HUES6 (cell line): ENCODE data around the gene DUSP10.
A peak's percentile ranks its signal among the peaks of the same experiment; 100 is the strongest.

ENCODE experiments used
- H3K27ac ChIP-seq: 2 replicates; pipeline ENCODE4 v1.7.0; 2013; ENCODE audit warnings: low read depth, mild to moderate bottlenecking, low read length, inconsistent platforms
- H3K27me3 ChIP-seq: 2 replicates; pipeline ENCODE4 v1.6.1; 2013; ENCODE audit warnings: low read length; ENCODE audit not compliant: control insufficient read depth, insufficient read depth
- H3K36me3 ChIP-seq: 2 replicates; pipeline ENCODE4 v1.6.1; 2013; ENCODE audit warnings: low read length; ENCODE audit not compliant: control insufficient read depth, insufficient read depth
- H3K4me1 ChIP-seq: 2 replicates; pipeline ENCODE4 v1.6.1; 2013; ENCODE audit warnings: low read length; ENCODE audit not compliant: control insufficient read depth, insufficient read depth
- H3K4me3 ChIP-seq: 2 replicates; pipeline ENCODE4 v1.5.1; 2013; ENCODE audit warnings: low read depth, low read length
- H3K9ac ChIP-seq: one replicate; pipeline ENCODE4 v1.6.1; 2013; ENCODE audit warnings: mild to moderate bottlenecking, low read length
- H3K9me3 ChIP-seq: 2 replicates; pipeline ENCODE4 v1.6.1; 2013; ENCODE audit warnings: low read depth, low read length; ENCODE audit not compliant: control insufficient read depth, insufficient read depth

The DUSP10 gene

DNA sequence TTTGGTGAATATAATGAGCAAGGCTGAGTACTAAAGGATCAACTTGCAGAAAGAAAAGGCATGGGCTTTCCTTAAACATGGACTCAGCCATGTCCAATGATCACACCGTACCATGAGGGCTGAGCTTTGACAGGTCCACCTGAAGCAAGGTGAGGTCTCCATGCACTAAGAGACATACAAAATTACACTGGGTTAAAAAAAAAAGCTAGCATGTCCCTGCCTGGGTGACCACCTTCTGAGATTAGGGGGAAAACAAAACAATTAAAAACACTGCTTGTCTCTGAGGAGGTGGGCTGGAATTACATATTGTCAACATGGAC, 22.7 kb downstream of the DUSP10 start:
- Histone ChIP-seq H3K27ac (no peak overlapping the region), H3K27me3 (no peaks in the 10 kb centered on the region), H3K9me3 (peaks cover 22% of the 10 kb centered on the region), H3K4me1 (peaks cover 55% of the 10 kb centered on the region), H3K36me3 (peaks cover 18% of the 10 kb centered on the region; the same call in 1 of the 2 replicates), H3K4me3 (no peak overlapping the region), H3K9ac (no peak overlapping the region)

DNA sequence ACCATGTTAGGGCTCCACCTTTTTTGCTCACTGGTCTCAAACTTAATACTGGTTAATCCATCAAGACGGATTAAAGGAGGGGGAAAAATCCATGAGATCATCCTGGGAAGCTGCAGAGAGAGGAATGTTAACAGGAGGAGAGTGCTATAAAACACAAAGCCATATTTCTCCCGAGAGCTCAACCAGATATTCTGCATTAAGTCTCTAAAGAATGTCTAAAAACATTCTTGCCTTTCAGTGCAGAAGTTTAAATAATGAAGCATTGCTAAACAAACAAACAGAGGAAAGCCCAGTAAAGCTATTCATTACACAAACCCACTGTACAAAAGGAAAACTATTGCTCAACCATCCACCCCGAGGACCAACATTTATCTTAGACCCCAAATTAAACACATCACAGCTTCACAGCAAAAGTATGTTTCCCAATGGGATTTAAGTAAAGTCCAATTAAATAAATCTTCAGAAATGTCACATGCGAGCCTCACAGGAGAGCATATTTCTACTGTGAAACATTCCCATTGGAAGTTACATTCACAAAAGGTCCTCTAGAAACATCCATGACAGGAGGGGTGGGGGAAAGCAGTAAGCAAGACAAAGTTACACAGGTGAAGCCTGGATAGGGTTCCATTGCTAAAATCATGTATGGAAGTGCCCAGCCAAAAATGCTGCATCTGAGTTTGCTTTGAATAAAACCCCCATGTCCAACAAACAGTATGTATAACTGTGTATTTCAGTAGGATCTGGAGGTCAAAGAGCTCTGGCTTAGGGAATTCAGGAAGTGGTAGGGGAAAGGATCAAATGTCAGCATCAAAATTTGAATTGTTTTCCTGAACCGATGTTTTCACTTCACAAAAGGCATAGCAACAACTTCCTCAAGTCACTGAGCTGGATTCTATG, 23.3 kb downstream of the DUSP10 start:
- Histone ChIP-seq H3K4me1 (peaks cover 61% of the 10 kb centered on the region), H3K27me3 (no peaks in the 10 kb centered on the region), H3K9me3 (peaks cover 17% of the 10 kb centered on the region), H3K36me3 (peaks cover 12% of the 10 kb centered on the region; the same call in 1 of the 2 replicates), H3K27ac (no peak overlapping the region), H3K9ac (no peak overlapping the region), H3K4me3 (no peak overlapping the region)

DNA sequence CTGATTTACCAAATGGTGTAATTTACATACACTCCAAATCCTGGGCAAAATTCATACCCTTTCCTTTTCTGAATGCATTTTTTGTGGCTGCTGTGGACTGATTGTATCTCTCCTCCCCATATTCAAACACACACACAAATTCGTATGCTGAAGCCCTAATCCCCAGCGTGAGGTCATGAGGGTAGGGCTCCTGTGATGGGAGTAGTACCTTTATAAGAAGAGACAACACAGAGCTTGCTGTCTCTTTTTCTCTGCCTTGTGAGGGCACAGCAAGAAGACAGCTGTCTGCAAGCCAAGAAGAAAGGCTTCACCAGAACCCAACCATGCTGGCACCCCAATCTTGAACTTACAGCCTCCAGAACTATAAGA, 24.4 kb downstream of the DUSP10 start:
- Histone ChIP-seq H3K4me3 (no peak overlapping the region; the same call in 1 of the 2 replicates), H3K36me3 (peaks cover 6% of the 10 kb centered on the region; the same call in 1 of the 2 replicates), H3K27ac (no peak overlapping the region; the same call in 1 of the 2 replicates), H3K4me1 (peaks cover 71% of the 10 kb centered on the region), H3K9ac (peak overlapping the region; percentile 54), H3K9me3 (peaks cover 8% of the 10 kb centered on the region), H3K27me3 (no peaks in the 10 kb centered on the region)

DNA sequence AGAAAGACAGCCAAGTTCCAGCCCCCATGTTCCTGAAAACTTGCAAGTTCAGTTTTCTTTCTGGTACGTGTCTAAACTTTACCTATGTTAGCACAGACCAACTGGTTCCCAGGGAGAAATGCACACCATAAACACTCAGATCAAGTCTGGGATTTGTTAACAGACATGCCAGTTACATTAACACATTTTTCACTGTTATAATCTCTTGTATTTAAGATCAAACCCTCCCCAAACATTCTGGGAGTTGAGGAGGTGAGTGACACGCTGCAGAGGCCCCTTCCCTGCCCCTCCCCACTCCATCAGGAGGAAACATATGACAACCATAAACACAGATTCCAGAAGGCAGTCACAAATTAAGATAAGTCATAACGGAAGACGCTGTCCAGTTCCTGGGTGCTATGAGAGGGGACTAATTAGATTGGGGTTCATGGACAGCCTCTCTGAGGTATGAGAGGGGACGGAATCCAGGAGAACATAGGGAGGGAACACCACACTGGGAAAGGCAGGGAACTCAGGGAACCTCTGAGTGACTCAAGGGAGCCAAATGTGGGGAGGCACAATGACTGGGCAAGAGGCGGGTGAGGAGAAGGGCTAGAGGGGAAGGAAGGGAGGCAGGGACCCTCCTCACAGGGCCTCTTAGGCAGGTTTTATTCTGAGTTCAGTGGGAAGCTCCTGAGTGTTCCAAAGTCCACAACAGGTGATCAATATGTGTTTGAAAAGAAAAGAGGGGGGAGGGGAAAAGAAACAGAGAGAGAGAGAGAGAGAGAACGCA, 25.0 kb downstream of the DUSP10 start:
- H3K27ac ChIP-seq: peak overlapping the region; percentile 46; the same call in 1 of the 2 replicates
- peak overlapping the region; percentile 54 for H3K9ac ChIP-seq
- H3K36me3 ChIP-seq: peaks cover under 1% of the 10 kb centered on the region; the same call in 1 of the 2 replicates
- peaks cover 3% of the 10 kb centered on the region; the same call in 1 of the 2 replicates for H3K9me3 ChIP-seq
- H3K4me1 ChIP-seq: peaks cover 75% of the 10 kb centered on the region
- no peaks in the 10 kb centered on the region for H3K27me3 ChIP-seq
- H3K4me3 ChIP-seq: no peak overlapping the region

DNA sequence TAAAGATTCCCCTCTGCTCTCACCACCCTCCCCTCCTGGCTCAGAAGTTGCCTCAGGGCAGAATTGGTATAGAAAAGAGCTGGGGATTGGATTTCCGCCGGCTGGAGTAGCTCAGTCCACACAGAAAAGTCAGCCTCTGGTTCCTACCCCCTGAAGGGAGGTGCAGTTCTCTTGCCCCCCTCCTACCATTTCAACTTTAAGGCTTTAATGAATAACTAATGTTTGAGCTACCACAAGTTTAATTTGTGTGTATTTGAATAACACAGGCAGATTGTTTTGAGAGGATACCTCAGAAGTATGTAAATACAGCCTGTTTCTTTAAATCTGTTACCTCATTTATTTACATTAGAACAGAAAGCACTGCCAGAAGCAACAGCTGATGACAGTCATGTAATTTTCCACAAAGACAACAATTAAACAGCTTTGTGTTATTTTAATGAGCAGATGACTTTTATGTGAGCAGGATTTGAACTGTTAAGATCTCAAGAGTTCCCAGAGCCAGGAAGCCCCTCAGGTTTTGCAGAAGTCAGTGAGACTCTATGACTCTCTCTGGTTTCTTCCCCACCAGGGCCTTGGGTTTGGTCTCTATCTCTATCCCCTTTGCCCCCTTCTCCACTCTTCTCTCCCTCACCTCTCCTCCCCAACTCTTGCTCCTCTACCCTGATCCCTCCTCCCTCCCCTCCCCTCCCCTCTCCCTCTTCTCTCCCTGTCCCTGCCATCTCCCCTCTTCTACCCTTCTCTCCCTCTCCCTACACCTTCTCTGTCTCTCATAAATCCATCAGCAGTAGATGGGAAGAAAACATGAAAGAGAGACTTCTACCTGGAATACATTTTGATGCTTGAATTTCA, 26.3 kb downstream of the DUSP10 start:
- peaks cover 81% of the 10 kb centered on the region for H3K4me1 ChIP-seq
- peak overlapping the region; percentile 91; the same call in 1 of the 2 replicates for H3K27ac ChIP-seq
- H3K4me3 ChIP-seq: peak overlapping the region; percentile 34

DNA sequence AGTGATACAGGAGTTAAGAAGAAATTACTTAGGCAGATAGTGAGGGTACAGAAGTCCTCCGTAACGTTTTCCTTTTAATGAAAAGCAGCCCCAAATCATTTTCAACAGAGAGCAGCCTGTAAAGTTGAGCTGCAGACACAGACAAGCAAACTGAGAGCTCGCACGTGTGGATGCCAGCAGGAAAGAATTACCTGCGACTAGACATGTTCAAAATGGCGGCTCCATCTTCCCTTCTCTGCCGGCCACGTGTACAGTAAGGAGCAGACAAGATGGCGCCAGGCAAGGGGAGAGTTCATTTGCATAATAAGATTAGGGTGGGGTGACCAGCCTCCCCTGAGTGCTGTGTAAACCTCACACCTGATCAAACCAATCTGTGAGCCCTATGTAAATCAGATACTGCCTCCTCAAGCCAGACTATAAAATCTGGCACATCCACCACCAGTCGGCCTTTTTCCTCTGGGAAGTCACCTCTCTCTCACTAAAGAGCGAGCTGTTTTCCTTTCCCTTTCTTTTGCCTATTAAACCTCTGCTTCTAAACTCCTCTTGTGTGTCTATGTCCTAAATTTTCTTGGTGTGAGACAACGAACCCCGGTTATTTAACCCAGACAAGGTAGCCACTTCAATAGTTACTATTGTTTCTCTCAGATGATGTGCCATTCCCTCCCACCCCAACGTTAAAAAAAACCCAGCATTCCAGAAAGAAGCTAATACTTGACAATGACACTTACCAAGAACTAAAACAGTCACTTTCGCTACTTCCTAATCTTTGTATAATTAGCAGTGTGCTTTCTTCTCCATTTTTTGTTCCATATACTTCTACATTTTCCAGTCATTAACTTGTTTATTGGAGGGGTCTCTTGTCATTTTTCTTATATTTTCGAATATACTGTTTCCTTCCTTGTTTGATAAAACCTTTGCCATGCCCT, 27.4 kb downstream of the DUSP10 start:
- peak overlapping the region; percentile 97; the same call in 1 of the 2 replicates for H3K27ac ChIP-seq
- H3K4me3 ChIP-seq: peak overlapping the region; percentile 35
- H3K36me3 ChIP-seq: peaks cover 6% of the 10 kb centered on the region; the same call in 1 of the 2 replicates
- no peaks in the 10 kb centered on the region for H3K27me3 ChIP-seq
- peaks cover 83% of the 10 kb centered on the region for H3K4me1 ChIP-seq
- H3K9me3 ChIP-seq: no peaks in the 10 kb centered on the region
- H3K9ac ChIP-seq: peak overlapping the region; percentile 86

More for the DNA sequence above, 26.3 kb downstream of the DUSP10 start:
- Histone ChIP-seq H3K36me3 (peaks cover 2% of the 10 kb centered on the region; the same call in 1 of the 2 replicates), H3K9me3 (no peaks in the 10 kb centered on the region), H3K9ac (peak overlapping the region; percentile 86), H3K27me3 (no peaks in the 10 kb centered on the region)

DNA sequence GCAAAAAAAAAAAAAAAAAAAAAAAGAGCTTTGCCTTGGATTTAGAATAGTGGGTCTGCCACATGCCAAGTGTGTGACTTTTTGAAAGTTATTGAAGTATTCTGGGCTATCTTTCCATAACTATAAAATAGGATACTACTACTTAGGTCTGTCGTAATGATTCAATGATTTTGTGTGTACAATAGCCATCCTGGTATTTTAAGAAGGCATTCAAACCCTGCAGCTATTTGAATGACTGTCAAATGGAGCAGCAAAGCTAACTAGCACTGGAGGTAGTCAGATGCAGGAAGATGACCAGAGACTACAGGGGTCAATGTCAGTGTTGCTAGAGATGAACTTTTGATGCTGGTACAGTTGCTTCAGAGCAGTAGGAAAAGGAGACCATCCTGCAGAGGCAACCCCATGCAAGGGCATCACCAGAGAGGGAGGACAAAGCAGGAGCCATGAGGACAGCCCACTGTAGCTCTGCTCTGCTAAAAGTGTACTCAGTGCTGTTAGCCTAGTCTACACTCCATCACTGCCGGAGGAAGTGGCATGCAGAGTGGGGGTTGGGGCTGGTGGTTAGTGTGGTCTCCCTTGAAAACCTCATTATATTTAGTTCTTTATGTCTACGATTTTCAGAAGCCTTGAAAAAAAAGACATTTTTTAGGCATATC, 29.0 kb downstream of the DUSP10 start:
- Histone ChIP-seq H3K9ac (no peak overlapping the region), H3K27ac (no peak overlapping the region), H3K9me3 (no peaks in the 10 kb centered on the region), H3K36me3 (0 out of 2 replicates have a peak, but pooled peaks cover 6% of the 10 kb centered on the region), H3K27me3 (no peaks in the 10 kb centered on the region), H3K4me3 (no peak overlapping the region), H3K4me1 (peaks cover 74% of the 10 kb centered on the region)

DNA sequence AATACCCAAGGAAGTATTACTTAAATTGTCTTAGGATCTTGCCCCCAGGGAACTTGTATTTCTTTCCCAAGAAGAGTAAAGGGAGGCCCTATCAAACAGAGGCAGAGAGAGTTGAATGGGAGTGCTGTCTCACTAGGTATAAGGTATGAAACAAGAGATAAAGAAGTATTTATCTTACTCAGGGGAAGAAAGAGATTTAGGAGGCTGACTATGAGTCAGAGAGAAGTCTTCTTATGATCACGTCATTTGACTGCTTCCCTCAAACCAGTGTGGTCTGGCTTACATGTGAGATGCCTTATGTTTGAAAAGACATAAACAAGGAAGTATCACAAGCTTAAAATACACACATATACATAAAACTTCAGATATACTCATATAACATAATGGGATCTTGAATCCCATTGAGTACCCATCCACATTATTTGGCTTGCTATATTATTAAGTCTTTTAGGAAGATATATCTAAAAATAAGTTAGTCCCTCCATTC, 29.6 kb downstream of the DUSP10 start:
- 0 out of 2 replicates have a peak, but pooled peaks cover 6% of the 10 kb centered on the region for H3K36me3 ChIP-seq
- H3K9ac ChIP-seq: no peak overlapping the region
- H3K27ac ChIP-seq: no peak overlapping the region
- H3K27me3 ChIP-seq: no peaks in the 10 kb centered on the region
- H3K9me3 ChIP-seq: no peaks in the 10 kb centered on the region
- no peak overlapping the region for H3K4me3 ChIP-seq
- H3K4me1 ChIP-seq: peaks cover 68% of the 10 kb centered on the region

DNA sequence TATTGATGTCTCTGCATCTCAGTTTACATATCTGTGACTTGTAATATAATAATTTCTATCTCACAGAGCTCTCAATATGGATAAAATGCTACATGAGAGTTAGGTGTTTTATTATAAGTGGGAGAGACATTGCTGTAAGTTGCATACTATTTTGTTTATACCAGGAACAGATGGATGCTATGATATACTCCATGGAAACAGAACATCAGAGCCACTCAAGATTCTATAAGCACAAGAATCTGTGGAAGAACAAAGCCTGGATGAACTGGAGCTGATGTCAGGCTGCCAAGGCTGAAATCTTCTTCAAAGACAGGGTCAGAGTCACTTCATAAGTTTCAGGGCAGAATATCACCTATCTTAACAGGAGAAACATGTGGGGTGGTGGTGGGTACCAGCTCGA, 30.2 kb downstream of the DUSP10 start:
- no peak overlapping the region for H3K4me3 ChIP-seq
- H3K9me3 ChIP-seq: no peaks in the 10 kb centered on the region
- no peak overlapping the region for H3K27ac ChIP-seq
- no peak overlapping the region for H3K9ac ChIP-seq
- no peaks in the 10 kb centered on the region for H3K27me3 ChIP-seq
- H3K36me3 ChIP-seq: peaks cover 6% of the 10 kb centered on the region; the same call in 1 of the 2 replicates
- peaks cover 62% of the 10 kb centered on the region for H3K4me1 ChIP-seq
